SK-N-MC (cell line): Measurements from ENCODE around the gene PHC1.

ENCODE experiments used
- DNase-seq: peaks from one replicate; pipeline ENCODE4 v3.0.0-alpha.2; 2011; ENCODE audit warnings: low read depth, low spot score
- H3K27ac ChIP-seq: fragments of 200-600 bp; sonication (generic); 2 replicates; pipeline ENCODE4 v1.5.1; 2016; ENCODE audit warnings: mixed run types
- H3K36me3 ChIP-seq: fragments of 200-600 bp; sonication (generic); 2 replicates; pipeline ENCODE4 v1.6.1; 2017; ENCODE audit warnings: antibody characterized with exemption, low read length, mixed read lengths; ENCODE audit not compliant: insufficient read depth
- H3K4me3 ChIP-seq: fragments of 200-600 bp; sonication (generic); 2 replicates; pipeline ENCODE4 v1.5.1; 2016
- H3K9ac ChIP-seq: fragments of 200-600 bp; sonication (generic); 2 replicates; pipeline ENCODE4 v1.8.0; 2017; ENCODE audit warnings: mixed run types, mixed read lengths; ENCODE audit not compliant: insufficient read length
- H3K9me3 ChIP-seq: fragments of 200-600 bp; sonication (generic); 2 replicates; pipeline ENCODE4 v1.6.1; 2017; ENCODE audit warnings: low read depth, mild to moderate bottlenecking, antibody characterized with exemption, low read length, moderate library complexity, mixed read lengths
- EZH2 ChIP-seq: fragments of 200-600 bp; sonication (generic); IDR thresholded peaks from one replicate; pipeline ENCODE4 v1.6.1; 2017; ENCODE audit warnings: antibody characterized with exemption
- FOXP2 ChIP-seq: optimal IDR thresholded peaks from 2 replicates; pipeline ENCODE3; 2011; ENCODE audit warnings: mild to moderate bottlenecking, moderate library complexity; ENCODE audit not compliant: insufficient read depth; ENCODE audit errors: extremely low read length, control extremely low read depth
- POLR2AphosphoS5 ChIP-seq: IDR thresholded peaks from 2 replicates; pipeline ENCODE4 v1.6.1; 2012; ENCODE audit warnings: mild to moderate bottlenecking, low read depth, low read length, borderline replicate concordance

Gene PHC1

GRCh38 chr12:8949342-8950220 is 35.3 kb downstream of the PHC1 start, which contains the start of gene M6PR:
M6PR (minus strand) TSS chr12:8949645; CDS start chr12:8946404, 3,241 bp downstream.
- Histone ChIP-seq H3K4me3 (peak within 1 kb of the TSS; percentile 83), H3K9me3 (no peaks in the 10 kb centered on the region), H3K36me3 (peaks cover 22% of the 10 kb centered on the region), H3K27ac (peak within 1 kb of the TSS; percentile 87), H3K9ac (peak within 1 kb of the TSS; percentile 85)
- DNase-seq: peak; percentile 85
- peak; percentile 77 for TF ChIP-seq POLR2AphosphoS5
- TF ChIP-seq EZH2: no peak
- TF ChIP-seq FOXP2: peak; percentile 45

- TF ChIP-seq POLR2AphosphoS5: no peak
- TF ChIP-seq FOXP2: no peak
- no peak for TF ChIP-seq EZH2
- peak overlapping the region; percentile 87; the same call in 1 of the 2 replicates for H3K27ac ChIP-seq
- H3K9ac ChIP-seq: peak overlapping the region; percentile 85
- H3K9me3 ChIP-seq: no peaks in the 10 kb centered on the region
- peak; percentile 30 for DNase-seq
- peaks cover 16% of the 10 kb centered on the region for H3K36me3 ChIP-seq
- peak overlapping the region; percentile 83 for H3K4me3 ChIP-seq
Observed at GRCh38 chr12:8950221-8950527, 35.9 kb downstream of the PHC1 start.

- no peak for DNase-seq
Observed at GRCh38 chr12:8950702-8951478, 36.6 kb downstream of the PHC1 start.

GRCh38 chr12:8951744-8952143 is 37.4 kb downstream of the PHC1 start:
- TF ChIP-seq FOXP2: no peak
- TF ChIP-seq EZH2: no peak
- TF ChIP-seq POLR2AphosphoS5: no peak
- no peaks in the 10 kb centered on the region for H3K9me3 ChIP-seq
- H3K36me3 ChIP-seq: peaks cover 4% of the 10 kb centered on the region; the same call in 1 of the 2 replicates
- no peak overlapping the region for H3K4me3 ChIP-seq
- no peak for DNase-seq
- H3K27ac ChIP-seq: no peak overlapping the region
- no peak overlapping the region for H3K9ac ChIP-seq

More at GRCh38 chr12:8950702-8951478, 36.6 kb downstream of the PHC1 start:
- TF ChIP-seq FOXP2 (no peak), EZH2 (no peak), POLR2AphosphoS5 (no peak)
- H3K9ac ChIP-seq: peak overlapping the region; percentile 85
- H3K9me3 ChIP-seq: no peaks in the 10 kb centered on the region
- H3K36me3 ChIP-seq: peaks cover 9% of the 10 kb centered on the region
- H3K4me3 ChIP-seq: peak overlapping the region; percentile 83
- H3K27ac ChIP-seq: peak overlapping the region; percentile 87; the same call in 1 of the 2 replicates

- TF ChIP-seq EZH2 (no peak), POLR2AphosphoS5 (no peak)
- Histone ChIP-seq H3K36me3 (peaks cover 4% of the 10 kb centered on the region; the same call in 1 of the 2 replicates), H3K9me3 (no peaks in the 10 kb centered on the region), H3K9ac (no peak overlapping the region), H3K27ac (no peak overlapping the region), H3K4me3 (no peak overlapping the region)
- no peak for DNase-seq
Observed at GRCh38 chr12:8953773-8954402, 39.6 kb downstream of the PHC1 start.

GRCh38 chr12:8956073-8956472 is 41.8 kb downstream of the PHC1 start:
- TF ChIP-seq POLR2AphosphoS5 (no peak), FOXP2 (no peak), EZH2 (no peak)
- no peaks in the 10 kb centered on the region for H3K9me3 ChIP-seq
- H3K4me3 ChIP-seq: no peak overlapping the region
- DNase-seq: no peak
- H3K36me3 ChIP-seq: peaks cover 4% of the 10 kb centered on the region; the same call in 1 of the 2 replicates
- no peak overlapping the region for H3K9ac ChIP-seq
- no peak overlapping the region for H3K27ac ChIP-seq

- peaks cover 4% of the 10 kb centered on the region; the same call in 1 of the 2 replicates for H3K36me3 ChIP-seq
- DNase-seq: no peak
- no peak overlapping the region for H3K9ac ChIP-seq
- H3K27ac ChIP-seq: no peak overlapping the region
- TF ChIP-seq FOXP2 (no peak), EZH2 (no peak), POLR2AphosphoS5 (no peak)
- H3K4me3 ChIP-seq: no peak overlapping the region
- H3K9me3 ChIP-seq: no peaks in the 10 kb centered on the region
Observed at GRCh38 chr12:8956772-8957171, 42.5 kb downstream of the PHC1 start.

GRCh38 chr12:8957561-8957960 is 43.3 kb downstream of the PHC1 start:
- no peaks in the 10 kb centered on the region for H3K9me3 ChIP-seq
- H3K27ac ChIP-seq: no peak overlapping the region
- TF ChIP-seq POLR2AphosphoS5: no peak
- TF ChIP-seq FOXP2: no peak
- no peak for TF ChIP-seq EZH2
- no peak for DNase-seq
- peaks cover 4% of the 10 kb centered on the region; the same call in 1 of the 2 replicates for H3K36me3 ChIP-seq
- H3K9ac ChIP-seq: no peak overlapping the region
- H3K4me3 ChIP-seq: no peak overlapping the region
